ENCODE measurements around the gene PAXIP1.

PAXIP1 gene

GRCh38 chr7:154996101-154996500, 6.8 kb downstream of the PAXIP1 start:
- no peak for DNase-seq

- no peak for DNase-seq
Measured at GRCh38 chr7:154994996-154995395, 7.9 kb downstream of the PAXIP1 start.

- no peak for DNase-seq
Measured at GRCh38 chr7:154990964-154991540, 11.9 kb downstream of the PAXIP1 start.

- DNase-seq, result no peak
Measured at GRCh38 chr7:154987571-154987970, 15.4 kb downstream of the PAXIP1 start.

- no peak for DNase-seq
Measured at GRCh38 chr7:154986200-154986945, 16.6 kb downstream of the PAXIP1 start.

GRCh38 chr7:154985230-154985629, 17.7 kb downstream of the PAXIP1 start:
- no peak for DNase-seq

GRCh38 chr7:154984601-154985188, 18.2 kb downstream of the PAXIP1 start:
- DNase-seq, result no peak

- DNase-seq, result no peak
Measured at GRCh38 chr7:154978017-154978416, 24.9 kb downstream of the PAXIP1 start.

GRCh38 chr7:154977250-154977649, 25.7 kb downstream of the PAXIP1 start:
- DNase-seq, result no peak

- DNase-seq, result no peak
Measured at GRCh38 chr7:154976844-154977243, 26.1 kb downstream of the PAXIP1 start.

GRCh38 chr7:154975984-154976383, 26.9 kb downstream of the PAXIP1 start:
- no peak for DNase-seq

- DNase-seq, result no peak
Measured at GRCh38 chr7:154973381-154973780, 29.5 kb downstream of the PAXIP1 start.

- no peak for DNase-seq
Measured at GRCh38 chr7:154968336-154969001, 34.5 kb downstream of the PAXIP1 start.

GRCh38 chr7:154967401-154967955, 35.4 kb downstream of the PAXIP1 start:
- no peak for DNase-seq

- no peak for DNase-seq
Measured at GRCh38 chr7:154965014-154965413, 37.9 kb downstream of the PAXIP1 start.

GRCh38 chr7:154960063-154960790, 42.7 kb downstream of the PAXIP1 start:
- no peak for DNase-seq

- DNase-seq, result no peak
Measured at GRCh38 chr7:154956427-154956826, 46.5 kb downstream of the PAXIP1 start.

GRCh38 chr7:154953006-154953684, 49.8 kb downstream of the PAXIP1 start:
- DNase-seq, result peak; percentile 69

- no peak for DNase-seq
Measured at GRCh38 chr7:154950960-154951359, 52.0 kb downstream of the PAXIP1 start.

GRCh38 chr7:154947604-154948003, 55.3 kb downstream of the PAXIP1 start:
- no peak for DNase-seq

- no peak for DNase-seq
Measured at GRCh38 chr7:154946166-154946565, 56.8 kb downstream of the PAXIP1 start.

- no peak for DNase-seq
Measured at GRCh38 chr7:154943906-154944305, 59.0 kb downstream of the PAXIP1 start.

Measured in stimulated activated CD4-positive, alpha-beta T cell treated with anti-CD3 and anti-CD28 coated beads, Interleukin-12 subunit alpha, Interleukin-12 subunit beta, amount 100 ng/mL, for 4 hours (primary cell).